Measurements from ENCODE around the gene ABI2.

The ABI2 gene

DNA sequence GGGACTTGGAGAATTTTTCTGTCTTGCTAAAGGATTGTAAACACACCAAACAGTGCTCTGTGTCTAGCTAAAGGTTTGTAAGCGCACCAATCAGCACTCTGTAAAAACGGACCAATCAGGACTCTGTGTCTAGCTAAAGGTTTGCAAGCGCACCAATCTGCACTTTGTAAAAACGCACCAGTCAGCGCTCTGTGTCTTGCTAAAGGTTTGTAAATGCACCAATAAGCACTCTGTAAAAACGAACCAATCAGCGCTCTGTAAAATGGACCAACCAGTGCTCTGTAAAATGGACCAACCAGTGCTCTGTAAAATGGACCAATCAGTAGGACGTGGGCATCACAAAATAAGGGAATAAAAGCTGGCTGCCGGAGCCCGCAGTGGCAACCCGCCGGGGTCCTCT is 16.5 kb downstream of the ABI2 start:
- POLR2A ChIA-PET, result no interaction called here
- no peak overlapping the region for H3K4me3 ChIP-seq (ENCODE audit: low read depth, low read length)

DNA sequence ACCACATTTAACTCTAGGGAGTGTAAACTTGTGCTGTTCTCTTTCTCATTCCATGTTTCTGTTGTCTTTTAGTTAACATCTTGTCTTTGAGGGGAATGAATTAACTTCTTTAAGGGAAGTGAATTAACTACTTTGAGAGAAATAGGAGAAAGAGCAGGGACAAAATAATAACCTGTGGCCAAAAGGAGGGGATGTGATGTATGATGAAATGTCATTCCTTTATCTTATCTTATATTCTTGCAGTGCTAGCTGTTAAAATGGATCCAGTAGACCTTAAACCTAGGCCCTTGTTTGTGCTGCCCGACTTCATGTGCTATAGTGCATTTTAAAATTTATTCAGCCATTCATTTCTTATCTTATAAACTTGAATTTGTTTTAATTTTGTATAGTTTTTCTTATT is 18.4 kb downstream of the ABI2 start:
- Histone ChIP-seq H3K9me3 (ENCODE audit: control insufficient read depth, insufficient read depth, low read depth, low read length) (no peaks in the 10 kb centered on the region), H3K36me3 (ENCODE audit: control insufficient read depth in 2 of 2, insufficient read depth in 1 of 2, low read length in 2 of 2) (peaks cover 3 to 10% of the 10 kb centered on the region in 2 experiments; a peak in 2 of 3 replicates), H3K4me1 (ENCODE audit: control insufficient read depth, insufficient read depth, low read length) (no peaks in the 10 kb centered on the region), H3K4me3 (ENCODE audit: low read depth, low read length) (no peak overlapping the region), H3K27ac (ENCODE audit: extremely low read depth, low read depth, low read length) (no peak overlapping the region)
- ChIA-PET CTCF (interaction anchor here (0.6 kb wide), 3 partner anchors 16 to 80 kb away, joined by 3 to 5 read pairs (median 4); no protein-coding TSS in a partner anchor), POLR2A (no interaction called here)
- TF ChIP-seq KLF7 (tag by site-specific recombination; IDR thresholded peaks at IDR 0.05; ENCODE audit: borderline replicate concordance) (no peak), MEIS1 (CRISPR knock-in tag; IDR thresholded peaks at IDR 0.05; ENCODE audit: borderline replicate concordance) (no peak), SETDB1 (IDR thresholded peaks at IDR 0.05; ENCODE audit: insufficient read length, low read length) (no peak), TCF7L2 (IDR thresholded peaks at IDR 0.05; ENCODE audit: borderline replicate concordance, low read depth, low read length) (no peak), ZNF335 (tag by site-specific recombination; conservative IDR thresholded peaks at IDR 0.05) (no peak), ZNF112 (tag by site-specific recombination; IDR thresholded peaks at IDR 0.05) (no peak)
- TF ChIP-seq, protein P1, sequence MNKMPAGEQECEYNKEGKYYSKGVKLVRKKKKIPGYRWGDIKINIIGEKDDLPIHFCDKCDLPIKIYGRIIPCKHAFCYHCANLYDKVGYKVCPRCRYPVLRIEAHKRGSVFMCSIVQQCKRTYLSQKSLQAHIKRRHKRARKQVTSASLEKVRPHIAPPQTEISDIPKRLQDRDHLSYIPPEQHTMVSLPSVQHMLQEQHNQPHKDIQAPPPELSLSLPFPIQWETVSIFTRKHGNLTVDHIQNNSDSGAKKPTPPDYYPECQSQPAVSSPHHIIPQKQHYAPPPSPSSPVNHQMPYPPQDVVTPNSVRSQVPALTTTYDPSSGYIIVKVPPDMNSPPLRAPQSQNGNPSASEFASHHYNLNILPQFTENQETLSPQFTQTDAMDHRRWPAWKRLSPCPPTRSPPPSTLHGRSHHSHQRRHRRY (tag by site-specific recombination; IDR thresholded peaks at IDR 0.05), result no peak

More for the DNA sequence above, 16.5 kb downstream of the ABI2 start:
- CTCF ChIA-PET, result interaction anchor here (0.6 kb wide), 1 partner anchor 563 kb away, joined by 3 read pairs; no protein-coding TSS in a partner anchor
- no peak overlapping the region for H3K27ac ChIP-seq (ENCODE audit: extremely low read depth, low read depth, low read length)
- TF ChIP-seq REPIN1 (tag by site-specific recombination; IDR thresholded peaks at IDR 0.05; ENCODE audit: low read depth) (no peak), ZBTB20 (tag by site-specific recombination; IDR thresholded peaks at IDR 0.05) (no peak), ZFHX2 (tag by site-specific recombination; conservative IDR thresholded peaks at IDR 0.05) (no peak), ZNF792 (tag by site-specific recombination; IDR thresholded peaks at IDR 0.05) (no peak), ZNF677 (tag by site-specific recombination; IDR thresholded peaks at IDR 0.05) (no peak), ZNF791 (tag by site-specific recombination; IDR thresholded peaks at IDR 0.05) (no peak), ZNF560 (tag by site-specific recombination; IDR thresholded peaks at IDR 0.05; ENCODE audit: borderline replicate concordance) (no peak), ZNF843 (tag by site-specific recombination; IDR thresholded peaks at IDR 0.05) (no peak), ZNF157 (tag by site-specific recombination; IDR thresholded peaks at IDR 0.05) (no peak), KLF16 (tag by site-specific recombination; IDR thresholded peaks at IDR 0.05) (no peak), ZNF561 (tag by site-specific recombination; IDR thresholded peaks at IDR 0.05; ENCODE audit: borderline replicate concordance) (no peak), ZIC2 (tag by site-specific recombination; IDR thresholded peaks at IDR 0.05) (no peak), ZNF174 (tag by site-specific recombination; IDR thresholded peaks at IDR 0.05) (no peak)
- TF ChIP-seq, protein P2, sequence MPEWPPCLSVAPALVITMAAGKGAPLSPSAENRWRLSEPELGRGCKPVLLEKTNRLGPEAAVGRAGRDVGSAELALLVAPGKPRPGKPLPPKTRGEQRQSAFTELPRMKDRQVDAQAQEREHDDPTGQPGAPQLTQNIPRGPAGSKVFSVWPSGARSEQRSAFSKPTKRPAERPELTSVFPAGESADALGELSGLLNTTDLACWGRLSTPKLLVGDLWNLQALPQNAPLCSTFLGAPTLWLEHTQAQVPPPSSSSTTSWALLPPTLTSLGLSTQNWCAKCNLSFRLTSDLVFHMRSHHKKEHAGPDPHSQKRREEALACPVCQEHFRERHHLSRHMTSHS (tag by site-specific recombination; IDR thresholded peaks at IDR 0.05), result no peak
- peaks cover 3 to 10% of the 10 kb centered on the region in 2 experiments; a peak in 2 of 3 replicates for H3K36me3 ChIP-seq (ENCODE audit: control insufficient read depth in 2 of 2, insufficient read depth in 1 of 2, low read length in 2 of 2)
- no peaks in the 10 kb centered on the region for H3K9me3 ChIP-seq (ENCODE audit: control insufficient read depth, insufficient read depth, low read depth, low read length)
- H3K4me1 ChIP-seq (ENCODE audit: control insufficient read depth, insufficient read depth, low read length), result no peaks in the 10 kb centered on the region

DNA sequence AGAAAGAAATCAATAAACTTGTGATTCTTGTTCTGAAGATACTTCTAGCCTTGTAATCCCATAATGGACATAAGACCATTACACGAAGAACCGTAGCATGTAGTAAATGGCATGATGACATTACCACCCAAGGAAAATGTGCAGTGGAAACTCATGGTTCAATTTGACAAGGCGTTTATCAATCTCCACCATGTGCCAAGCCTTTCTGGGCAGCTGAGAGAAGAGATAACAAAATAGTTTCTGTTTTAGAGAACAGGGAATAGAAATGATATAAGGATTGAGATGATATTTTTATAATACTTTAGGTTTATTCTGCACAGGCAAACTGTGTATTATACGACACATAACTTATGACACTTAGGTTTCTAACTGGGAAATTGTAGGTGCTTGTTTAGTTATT is 19.2 kb downstream of the ABI2 start:
- TF ChIP-seq MEIS1 (CRISPR knock-in tag; IDR thresholded peaks at IDR 0.05; ENCODE audit: borderline replicate concordance) (no peak), ZNF24 (tag by site-specific recombination; IDR thresholded peaks at IDR 0.05) (no peak), REPIN1 (tag by site-specific recombination; IDR thresholded peaks at IDR 0.05; ENCODE audit: low read depth) (no peak), ZNF623 (tag by site-specific recombination; IDR thresholded peaks at IDR 0.05) (no peak), ZNF366 (tag by site-specific recombination; conservative IDR thresholded peaks at IDR 0.05) (no peak), ZNF324 (tag by site-specific recombination; IDR thresholded peaks at IDR 0.05) (no peak), ZNF549 (tag by site-specific recombination; IDR thresholded peaks at IDR 0.05) (no peak), ZNF701 (tag by site-specific recombination; IDR thresholded peaks at IDR 0.05) (no peak), ZNF239 (tag by site-specific recombination; IDR thresholded peaks at IDR 0.05) (no peak)
- TF ChIP-seq, protein P3, sequence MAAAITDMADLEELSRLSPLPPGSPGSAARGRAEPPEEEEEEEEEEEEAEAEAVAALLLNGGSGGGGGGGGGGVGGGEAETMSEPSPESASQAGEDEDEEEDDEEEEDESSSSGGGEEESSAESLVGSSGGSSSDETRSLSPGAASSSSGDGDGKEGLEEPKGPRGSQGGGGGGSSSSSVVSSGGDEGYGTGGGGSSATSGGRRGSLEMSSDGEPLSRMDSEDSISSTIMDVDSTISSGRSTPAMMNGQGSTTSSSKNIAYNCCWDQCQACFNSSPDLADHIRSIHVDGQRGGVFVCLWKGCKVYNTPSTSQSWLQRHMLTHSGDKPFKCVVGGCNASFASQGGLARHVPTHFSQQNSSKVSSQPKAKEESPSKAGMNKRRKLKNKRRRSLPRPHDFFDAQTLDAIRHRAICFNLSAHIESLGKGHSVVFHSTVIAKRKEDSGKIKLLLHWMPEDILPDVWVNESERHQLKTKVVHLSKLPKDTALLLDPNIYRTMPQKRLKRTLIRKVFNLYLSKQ (tag by site-specific recombination; IDR thresholded peaks at IDR 0.05; ENCODE audit: borderline replicate concordance), result no peak
- TF ChIP-seq, protein P4, sequence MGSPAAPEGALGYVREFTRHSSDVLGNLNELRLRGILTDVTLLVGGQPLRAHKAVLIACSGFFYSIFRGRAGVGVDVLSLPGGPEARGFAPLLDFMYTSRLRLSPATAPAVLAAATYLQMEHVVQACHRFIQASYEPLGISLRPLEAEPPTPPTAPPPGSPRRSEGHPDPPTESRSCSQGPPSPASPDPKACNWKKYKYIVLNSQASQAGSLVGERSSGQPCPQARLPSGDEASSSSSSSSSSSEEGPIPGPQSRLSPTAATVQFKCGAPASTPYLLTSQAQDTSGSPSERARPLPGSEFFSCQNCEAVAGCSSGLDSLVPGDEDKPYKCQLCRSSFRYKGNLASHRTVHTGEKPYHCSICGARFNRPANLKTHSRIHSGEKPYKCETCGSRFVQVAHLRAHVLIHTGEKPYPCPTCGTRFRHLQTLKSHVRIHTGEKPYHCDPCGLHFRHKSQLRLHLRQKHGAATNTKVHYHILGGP (tag by site-specific recombination; IDR thresholded peaks at IDR 0.05), result no peak
- Histone ChIP-seq H3K9me3 (ENCODE audit: control insufficient read depth, insufficient read depth, low read depth, low read length) (no peaks in the 10 kb centered on the region), H3K4me1 (ENCODE audit: control insufficient read depth, insufficient read depth, low read length) (no peaks in the 10 kb centered on the region), H3K27ac (ENCODE audit: extremely low read depth, low read depth, low read length) (no peak overlapping the region), H3K4me3 (ENCODE audit: low read depth, low read length) (no peak overlapping the region), H3K36me3 (ENCODE audit: control insufficient read depth in 2 of 2, insufficient read depth in 1 of 2, low read length in 2 of 2) (peaks cover 3 to 10% of the 10 kb centered on the region in 2 experiments; a peak in 2 of 3 replicates)
- POLR2A ChIA-PET, result no interaction called here
- CTCF ChIA-PET, result no interaction called here
